ENCODE data around the gene MS4A15.
"Not testable (repeated sequence)": the region's sequence is repeated elsewhere in the genome, so short reads cannot be mapped to it uniquely, and the experiment has no call there.

GRCh38 chr11:60759438-60760225, 3.0 kb downstream of the MS4A15 start:
- TF ChIP-seq, protein P1, sequence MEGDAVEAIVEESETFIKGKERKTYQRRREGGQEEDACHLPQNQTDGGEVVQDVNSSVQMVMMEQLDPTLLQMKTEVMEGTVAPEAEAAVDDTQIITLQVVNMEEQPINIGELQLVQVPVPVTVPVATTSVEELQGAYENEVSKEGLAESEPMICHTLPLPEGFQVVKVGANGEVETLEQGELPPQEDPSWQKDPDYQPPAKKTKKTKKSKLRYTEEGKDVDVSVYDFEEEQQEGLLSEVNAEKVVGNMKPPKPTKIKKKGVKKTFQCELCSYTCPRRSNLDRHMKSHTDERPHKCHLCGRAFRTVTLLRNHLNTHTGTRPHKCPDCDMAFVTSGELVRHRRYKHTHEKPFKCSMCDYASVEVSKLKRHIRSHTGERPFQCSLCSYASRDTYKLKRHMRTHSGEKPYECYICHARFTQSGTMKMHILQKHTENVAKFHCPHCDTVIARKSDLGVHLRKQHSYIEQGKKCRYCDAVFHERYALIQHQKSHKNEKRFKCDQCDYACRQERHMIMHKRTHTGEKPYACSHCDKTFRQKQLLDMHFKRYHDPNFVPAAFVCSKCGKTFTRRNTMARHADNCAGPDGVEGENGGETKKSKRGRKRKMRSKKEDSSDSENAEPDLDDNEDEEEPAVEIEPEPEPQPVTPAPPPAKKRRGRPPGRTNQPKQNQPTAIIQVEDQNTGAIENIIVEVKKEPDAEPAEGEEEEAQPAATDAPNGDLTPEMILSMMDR (IDR thresholded peaks at IDR 0.05): not testable (repeated sequence)
- TF ChIP-seq POLR2A (IDR thresholded peaks at IDR 0.05): not testable (repeated sequence)

Measured in upper lobe of left lung (tissue), 4 donors.